Activated CD8-positive, alpha-beta T cell treated with anti-CD3 and anti-CD28 coated beads for 36 hours (primary cell): Measurements from ENCODE around the gene TRIM38. TPM values are rescaled to one million over a fixed set of nuclear protein-coding genes. Genes with fewer than 3 reads are reported as not detected.

Experiments used
- ATAC-seq: fragments of 200-7000 bp; cut with Tn5 transposase; one replicate; pipeline ENCODE4 v1.10.0; 2021; ENCODE audit warnings: mild to moderate bottlenecking, moderate library complexity
- CTCF ChIA-PET: fragments of 350-600 bp; sonication (Branson Sonifier 250); formaldehyde crosslinking; loops from one replicate; lab custom pipeline; 2021; ENCODE audit warnings: antibody characterized with exemption; lab: Charles Lee
- POLR2A ChIA-PET: fragments of 350-600 bp; sonication (Branson Sonifier 250); formaldehyde crosslinking; loops from one replicate; lab custom pipeline; 2021; ENCODE audit warnings: antibody characterized with exemption; lab: Charles Lee
- DNase-seq: peaks from one replicate; pipeline ENCODE4 v3.0.0-alpha.2; 2020
- H3K27ac Mint-ChIP-seq: one replicate; pipeline ENCODE4 v1.8.0; 2021; ENCODE audit warnings: mild to moderate bottlenecking, mixed read lengths
- H3K27me3 Mint-ChIP-seq: one replicate; pipeline ENCODE4 v1.8.0; 2021; ENCODE audit warnings: mixed read lengths
- H3K36me3 Mint-ChIP-seq: one replicate; pipeline ENCODE4 v1.8.0; 2021; ENCODE audit warnings: low read depth, mixed read lengths
- H3K4me1 Mint-ChIP-seq: one replicate; pipeline ENCODE4 v1.8.0; 2021; ENCODE audit warnings: low read depth, mixed read lengths
- H3K4me3 Mint-ChIP-seq: one replicate; pipeline ENCODE4 v1.8.0; 2021; ENCODE audit warnings: mild to moderate bottlenecking, moderate library complexity, mixed read lengths
- H3K9me3 Mint-ChIP-seq: one replicate; pipeline ENCODE4 v1.8.0; 2021; ENCODE audit warnings: mixed read lengths
- CTCF ChIP-seq: fragments of 200-600 bp; IDR thresholded peaks from one replicate; pipeline ENCODE4 v1.8.0; 2022; ENCODE audit warnings: antibody characterized with exemption, mild to moderate bottlenecking
- intact Hi-C: fragments of 100-400 bp; cut with micrococcal nuclease; formaldehyde crosslinking; loops from one replicate; pipeline ENCODE4 v1.10.0; 2022
- total RNA-seq, 2 experiments: library from RNA; stranded (reverse); gene quantifications; one replicate each; pipeline ENCODE4 v1.2.3, GENCODE V29; 2021

Gene TRIM38
- total RNA-seq, 2 experiments from 2014 or later = 8.0 to 8.3 TPM

GRCh38 chr6:26016245-26016962, 53.8 kb downstream of the TRIM38 start:
- no peak for TF ChIP-seq CTCF
- H3K27ac Mint-ChIP-seq = peak overlapping the region; percentile 90
- ChIA-PET POLR2A (interaction anchor here (0.9 to 23.0 kb wide), 13 partner anchors 10 to 108 kb away, joined by 3 to 1376 read pairs (median 6); partner anchors contain the start of gene TRIM38), CTCF (interaction anchor here (0.8 to 8.3 kb wide), 12 partner anchors 10 to 750 kb away, joined by 3 to 98 read pairs (median 4); a partner anchor contains a TSS)
- DNase-seq = no peak
- ATAC-seq = no peak
- H3K4me3 Mint-ChIP-seq = peak overlapping the region; percentile 73
- intact Hi-C loops = no loop called here
- peaks cover 24% of the 10 kb centered on the region for H3K4me1 Mint-ChIP-seq
- no peaks in the 10 kb centered on the region for H3K27me3 Mint-ChIP-seq
- H3K36me3 Mint-ChIP-seq = peaks cover 2% of the 10 kb centered on the region
- peaks cover 8% of the 10 kb centered on the region for H3K9me3 Mint-ChIP-seq

DNA sequence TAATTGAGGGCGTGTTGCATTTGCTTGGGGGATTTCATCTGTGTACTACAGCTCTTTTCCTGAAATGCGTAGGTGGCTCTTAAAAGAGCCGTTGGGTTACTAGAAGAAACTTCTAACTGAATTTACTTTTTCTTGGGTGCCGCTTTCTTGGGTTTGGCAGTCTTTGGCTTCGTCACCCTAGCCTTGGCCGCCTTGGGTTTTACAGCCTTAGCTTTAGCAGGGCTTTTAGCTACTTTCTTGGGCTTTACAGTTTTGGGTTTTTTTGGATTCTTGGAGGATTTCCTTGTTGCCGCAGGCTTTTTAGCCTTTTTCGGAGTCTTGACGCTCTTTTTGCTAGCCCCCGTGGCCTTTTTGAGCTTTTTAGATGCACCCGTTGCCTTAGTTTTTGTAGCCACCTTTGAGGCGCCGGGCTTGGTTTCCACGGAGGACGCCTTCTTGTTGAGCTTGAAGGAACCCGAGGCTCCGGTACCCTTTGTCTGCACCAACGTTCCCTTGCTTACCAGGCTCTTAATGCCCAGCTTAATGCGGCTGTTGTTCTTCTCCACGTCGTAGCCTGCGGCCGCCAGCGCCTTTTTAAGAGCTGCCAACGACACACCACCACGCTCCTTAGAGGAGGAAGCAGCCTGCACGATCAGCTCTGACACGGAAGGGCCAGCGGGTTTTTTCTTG, 54.5 kb downstream of the TRIM38 start:
- intact Hi-C loops = no loop called here
- CTCF ChIA-PET = interaction anchor here (0.6 to 8.3 kb wide), 17 partner anchors 9 to 751 kb away, joined by 3 to 98 read pairs (median 4); partner anchors contain the start of gene HFE
- no peak for ATAC-seq

DNA sequence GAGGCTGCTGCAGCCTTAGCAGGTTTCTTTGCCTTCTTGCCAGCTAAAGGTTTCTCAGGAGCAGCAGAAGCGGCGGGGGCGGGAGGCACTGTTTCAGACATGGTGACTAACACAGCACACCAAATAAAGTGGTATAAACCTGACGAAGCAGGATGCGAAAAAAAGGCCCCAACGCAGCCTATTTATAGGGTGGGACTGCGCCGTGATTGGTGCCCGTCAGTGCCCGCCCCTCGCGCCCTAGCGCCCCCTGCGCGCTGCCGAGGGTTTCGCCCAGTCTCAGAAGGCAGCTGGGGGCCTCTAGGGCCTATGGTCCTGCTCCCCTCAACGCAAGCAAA, 55.0 kb downstream of the TRIM38 start:
- H3K4me1 Mint-ChIP-seq = peaks cover 33% of the 10 kb centered on the region

More for the DNA sequence above, 54.5 kb downstream of the TRIM38 start:
- no peak for DNase-seq
- TF ChIP-seq CTCF = no peak
- Mint-ChIP-seq H3K27me3 (no peaks in the 10 kb centered on the region), H3K4me1 (peaks cover 28% of the 10 kb centered on the region), H3K4me3 (peak overlapping the region; percentile 73), H3K36me3 (peaks cover 2% of the 10 kb centered on the region), H3K27ac (peak overlapping the region; percentile 90), H3K9me3 (peaks cover 8% of the 10 kb centered on the region)
- POLR2A ChIA-PET = interaction anchor here (0.6 to 23.0 kb wide), 18 partner anchors 11 to 1822 kb away, joined by 3 to 1376 read pairs (median 5); partner anchors contain the start of gene TRIM38

DNA sequence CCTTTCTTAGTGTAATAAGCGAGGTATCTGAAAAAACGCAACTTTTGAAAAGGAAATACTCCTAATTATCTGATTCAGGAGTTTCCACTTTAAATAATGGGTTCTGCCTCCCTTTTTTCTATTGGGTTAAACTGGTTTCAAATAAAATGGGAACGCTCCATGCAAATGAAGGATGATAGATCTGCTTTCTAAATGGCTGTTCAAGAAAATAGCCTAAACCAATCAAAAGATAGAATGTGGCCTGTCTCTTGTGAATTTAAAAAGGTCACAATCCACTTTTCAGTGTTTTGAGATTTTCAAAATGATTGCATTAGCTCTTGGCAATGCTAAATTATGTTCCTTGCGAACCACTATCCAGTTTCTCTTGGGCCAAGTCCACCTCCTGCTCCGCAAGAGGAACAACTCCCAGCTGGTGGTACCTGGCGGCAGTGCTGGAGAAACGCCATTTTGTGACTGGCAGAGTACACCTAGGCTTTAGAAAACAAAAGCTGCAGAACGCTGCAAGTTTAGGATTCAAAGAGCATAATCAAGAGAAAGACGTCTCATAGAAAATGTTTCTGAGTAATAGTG, 56.7 kb downstream of the TRIM38 start:
- no peak for TF ChIP-seq CTCF
- Mint-ChIP-seq H3K4me3 (peak overlapping the region; percentile 99), H3K27me3 (no peaks in the 10 kb centered on the region), H3K4me1 (peaks cover 38% of the 10 kb centered on the region), H3K36me3 (peaks cover 2% of the 10 kb centered on the region), H3K27ac (peak overlapping the region; percentile 68), H3K9me3 (peaks cover 8% of the 10 kb centered on the region)
- intact Hi-C loops = no loop called here
- ATAC-seq (no peak), DNase-seq (no peak)
- POLR2A ChIA-PET = interaction anchor here (0.6 to 23.0 kb wide), 18 partner anchors 9 to 1818 kb away, joined by 3 to 1376 read pairs (median 6); partner anchors contain the start of gene TRIM38
- CTCF ChIA-PET = interaction anchor here (1.1 to 4.8 kb wide), 4 partner anchors 12 to 78 kb away, joined by 3 to 25 read pairs (median 17); a partner anchor contains a TSS

More for the DNA sequence above, 55.0 kb downstream of the TRIM38 start:
- ATAC-seq (peak; percentile 50), DNase-seq (peak; percentile 97)
- Mint-ChIP-seq H3K36me3 (peaks cover 2% of the 10 kb centered on the region), H3K27ac (peak overlapping the region; percentile 90), H3K4me3 (peak overlapping the region; percentile 73), H3K9me3 (peaks cover 8% of the 10 kb centered on the region), H3K27me3 (no peaks in the 10 kb centered on the region)
- intact Hi-C loops = no loop called here
- ChIA-PET POLR2A (interaction anchor here (0.6 to 23.0 kb wide), 18 partner anchors 11 to 1821 kb away, joined by 3 to 1376 read pairs (median 5); partner anchors contain the start of gene TRIM38), CTCF (interaction anchor here (0.6 to 8.3 kb wide), 14 partner anchors 8 to 70 kb away, joined by 3 to 98 read pairs (median 4); partner anchors contain the start of gene HFE)
- no peak for TF ChIP-seq CTCF
